K562 (cell line): ENCODE results near the gene SPACA9. TPM values are rescaled to one million over a fixed set of nuclear protein-coding genes. Genes with fewer than 3 reads are reported as not detected.

ENCODE experiments used
- ATAC-seq: fragments of 200-7000 bp; cut with Tn5 transposase; 3 replicates; pipeline ENCODE4 v1.9.1; 2020; ENCODE audit warnings: moderate library complexity
- BruUV-seq: library from RNA; stranded (reverse); fragments of 400-500 nt; replicated peaks from 2 replicates; lab custom pipeline; 2021; lab: Mats Ljungman, UMichigan
- CTCF ChIA-PET: fragments of 300-600 bp; formaldehyde crosslinking; extraction: SDS; loops from one replicate; lab custom pipeline; 2021; ENCODE audit warnings: low intra/inter-chr PET ratio; lab: Yijun Ruan, JAX
- POLR2A ChIA-PET: fragments of 300-600, 350-650 bp; sonication (Branson Sonifier 250); formaldehyde crosslinking; extraction: SDS; loops from one replicate; lab custom pipeline; 2021; ENCODE audit warnings: antibody characterized with exemption, inconsistent platforms; lab: Yijun Ruan, JAX
- DNase-seq, 4 experiments: peaks; one replicate each; pipeline versions ENCODE4 v3.0.0 to v3.0.0-alpha.2; 2011 to 2018; ENCODE audit warnings: low spot score in 3 of 4, mixed read lengths in 3 of 4; ENCODE audit errors: extremely low read depth in 1 of 4
- FAIRE-seq: peaks from 2 replicates; lab custom pipeline; 2011; peaks lifted over from hg19 to GRCh38; lab: Jason Lieb, UNC
- H2AFZ ChIP-seq: 2 replicates; pipeline ENCODE4 v1.6.0; 2011; ENCODE audit warnings: low read depth, low read length, control low read depth, inconsistent platforms
- H3K27ac ChIP-seq: fragments of 200-600 bp; 3 replicates; pipeline ENCODE4 v1.8.0; 2011; ENCODE audit warnings: low read depth, mild to moderate bottlenecking, control low read depth, inconsistent platforms, low read length, moderate library complexity, mixed read lengths; ENCODE audit errors: extremely low read depth
- H3K27me3 ChIP-seq, 2 experiments: fragments of 300-600 bp in 1 of 2; 2 replicates in 1 of 2; 3 replicates in 1 of 2; pipeline versions ENCODE4 v1.6.0 to v1.8.0; 2011; ENCODE audit warnings: inconsistent platforms in 2 of 2, low read length in 2 of 2, mild to moderate bottlenecking in 1 of 2, mixed read lengths in 1 of 2, moderate library complexity in 1 of 2; ENCODE audit not compliant: control insufficient read depth in 2 of 2, insufficient read depth in 2 of 2
- H3K36me3 ChIP-seq: fragments of 300-600 bp; 3 replicates; pipeline ENCODE4 v1.8.0; 2011; ENCODE audit warnings: mild to moderate bottlenecking, low read length, inconsistent platforms; ENCODE audit not compliant: control insufficient read depth, insufficient read depth
- H3K4me1 ChIP-seq, 2 experiments: fragments of 200-600 bp in 1 of 2; replicated peaks in 1 of 2; 2 replicates in 1 of 2; 3 replicates in 1 of 2; pipeline versions ENCODE4 v1.5.1 to v1.8.0; 2011; ENCODE audit warnings: inconsistent platforms in 2 of 2, low read length in 2 of 2, mild to moderate bottlenecking in 1 of 2, mixed read lengths in 1 of 2, moderate library complexity in 1 of 2; ENCODE audit not compliant: control insufficient read depth in 2 of 2, insufficient read depth in 2 of 2
- H3K4me2 ChIP-seq: 2 replicates; pipeline ENCODE4 v1.6.1; 2011; ENCODE audit warnings: low read length, control low read depth, inconsistent platforms, mixed read lengths; ENCODE audit not compliant: insufficient read depth
- H3K4me3 ChIP-seq: fragments of 200-600 bp; sonication (generic), shearing (Covaris generic); 2 replicates; pipeline ENCODE4 v1.5.1; 2016; ENCODE audit warnings: control low read depth, inconsistent platforms
- H3K79me2 ChIP-seq: fragments of 200-600 bp; 3 replicates; pipeline ENCODE4 v1.8.0; 2011; ENCODE audit warnings: low read length, inconsistent platforms; ENCODE audit not compliant: control insufficient read depth, insufficient read depth
- H3K9ac ChIP-seq, 2 experiments: 2 replicates each; pipeline versions ENCODE4 v1.6.0 to v1.6.1; 2011; ENCODE audit warnings: low read depth in 2 of 2, low read length in 2 of 2, control low read depth in 1 of 2, inconsistent platforms in 1 of 2, mild to moderate bottlenecking in 1 of 2, mixed read lengths in 1 of 2; ENCODE audit not compliant: insufficient read depth in 1 of 2
- H3K9me1 ChIP-seq: one replicate; pipeline ENCODE4 v1.6.0; 2011; ENCODE audit warnings: inconsistent platforms, mild to moderate bottlenecking, low read length, moderate library complexity; ENCODE audit not compliant: control insufficient read depth, insufficient read depth
- H3K9me3 ChIP-seq: replicated peaks from 2 replicates; pipeline ENCODE4 v1.5.1; 2011; ENCODE audit warnings: low read depth, low read length, inconsistent platforms; ENCODE audit not compliant: control insufficient read depth, insufficient read depth
- H4K20me1 ChIP-seq: replicated peaks from 2 replicates; pipeline ENCODE4 v1.6.1; 2011; ENCODE audit warnings: low read length, inconsistent platforms, mixed read lengths; ENCODE audit not compliant: control insufficient read depth, insufficient read depth
- ARID4B ChIP-seq: sonication (generic); formaldehyde crosslinking; IDR thresholded peaks from 2 replicates; pipeline ENCODE4 v1.8.0; 2022; ENCODE audit warnings: mild to moderate bottlenecking, missing genetic modification reagents
- DPF2 ChIP-seq: fragments of 450-650 bp; IDR thresholded peaks from 2 replicates; pipeline ENCODE4 v1.6.1; 2016
- ID3 ChIP-seq, 2 experiments: fragments of 250-450 bp in 1 of 2; fragments of 450-650 bp in 1 of 2; sonication (Bioruptor Pico) in 1 of 2; IDR thresholded peaks; 2 replicates each; pipeline versions ENCODE4 v1.6.1 to v1.8.0; 2016 to 2021; ENCODE audit warnings: mild to moderate bottlenecking in 2 of 2, moderate library complexity in 2 of 2, missing compliant biosample characterization in 1 of 2, missing genetic modification characterization in 1 of 2
- MXD1 ChIP-seq: fragments of 250-450 bp; sonication (Bioruptor Pico); IDR thresholded peaks from 2 replicates; pipeline ENCODE4 v1.8.0; 2021; ENCODE audit warnings: borderline replicate concordance, mild to moderate bottlenecking, moderate library complexity; ENCODE audit not compliant: poor library complexity, severe bottlenecking
- POLR2H ChIP-seq: IDR thresholded peaks from 2 replicates; pipeline ENCODE4 v1.6.1; 2016; ENCODE audit warnings: missing genetic modification characterization, low read depth, mild to moderate bottlenecking, control low read depth, missing compliant biosample characterization, moderate library complexity
- RREB1 ChIP-seq: fragments of 250-450 bp; sonication (Bioruptor Pico); IDR thresholded peaks from 2 replicates; pipeline ENCODE4 v1.4.0; 2020
- ZBTB17 ChIP-seq: fragments of 450-650 bp; formaldehyde crosslinking; IDR thresholded peaks from 2 replicates; pipeline ENCODE4 v1.4.0; 2020; ENCODE audit warnings: mild to moderate bottlenecking
- ZFPM2 ChIP-seq: fragments of 250-450 bp; sonication (Bioruptor Pico); IDR thresholded peaks from 2 replicates; pipeline ENCODE4 v1.5.1; 2022; ENCODE audit warnings: mild to moderate bottlenecking
- WGBS: fragments of 100-300 bp; shearing (Covaris generic); methylation state at CpG from one replicate; pipeline ENCODE4 v1.1.6; 2016; ENCODE audit warnings: low coverage, mixed read lengths; ENCODE audit not compliant: insufficient coverage; ENCODE audit errors: missing lambda C conversion rate; 5-methylcytosine and 5-hydroxymethylcytosine counted together
- in situ Hi-C: fragments of 300-500 bp; cut with MboI; formaldehyde crosslinking; loops from 4 replicates; pipeline ENCODE4 v1.15.0; 2018; ENCODE audit warnings: inconsistent platforms, mixed read lengths
- intact Hi-C: fragments of 100-400 bp; cut with micrococcal nuclease; formaldehyde crosslinking; loops from 2 replicates; pipeline ENCODE4 v1.14.2; 2022
- polyA plus RNA-seq, 8 experiments: library from polyadenylated mRNA; depleted of rRNA in 4 of 8; stranded (reverse) in 5 of 8; unstranded in 3 of 8; fragments of >200 nt; fragmentation: Nextera tagmentation in 2 of 8; fragmentation: Illumina TruSeq in 1 of 8; extraction: Ambion mirVana in 2 of 8; extraction: Trizol in 1 of 8; gene quantifications; 2 replicates each; pipeline versions ENCODE4 v1.2.1 to v1.2.3, GENCODE V29; 2011 to 2014; ENCODE audit warnings: inconsistent platforms in 1 of 8, missing spikeins in 1 of 8
- total RNA-seq, 7 experiments: library from RNA; depleted of rRNA in 6 of 7; stranded (reverse); fragments of >200 nt in 6 of 7; fragmentation: Illumina TruSeq in 2 of 7; extraction: Trizol in 2 of 7; gene quantifications; 2 replicates each; pipeline versions ENCODE4 v1.2.1 to v1.2.3, GENCODE V29; 2011 to 2021; ENCODE audit warnings: low replicate concordance in 1 of 7

Gene SPACA9
- total and polyA plus RNA-seq, 9 of the 15 experiments (the other 6 are each of a cell fraction or from before 2014, with no cell fraction given), result 0.06 to 0.51 (median 0.36) TPM

- Histone ChIP-seq H4K20me1 (no peaks in the 10 kb centered on the region), H2AFZ (no peak overlapping the region), H3K36me3 (peaks cover 54% of the 10 kb centered on the region), H3K27me3 (no peaks in the 10 kb centered on the region), H3K9ac (no peak overlapping the region), H3K4me2 (no peak overlapping the region), H3K9me3 (no peaks in the 10 kb centered on the region), H3K4me1 (no peaks in the 10 kb centered on the region), H3K4me3 (no peak overlapping the region), H3K27ac (no peak overlapping the region), H3K9me1 (no peaks in the 10 kb centered on the region), H3K79me2 (no peaks in the 10 kb centered on the region)
- DNase-seq (no peak), FAIRE-seq (no peak), ATAC-seq (no peak)
- BruUV-seq, result no TSS peak
- in situ Hi-C loops (no loop called here), intact Hi-C loops (no loop called here)
- ChIA-PET POLR2A (no interaction called here), CTCF (no interaction called here)
- WGBS, result 79% methylated on average over 4 of the region's 4 CpGs
- TF ChIP-seq DPF2, result no peak
- TF ChIP-seq ID3 (CRISPR knock-in tag; IDR thresholded peaks at IDR 0.05), result no peak
- TF ChIP-seq ID3 (tag; IDR thresholded peaks at IDR 0.05), result no peak
- TF ChIP-seq ARID4B (CRISPR knock-in tag), result no peak
- TF ChIP-seq MXD1, result no peak
- no peak for TF ChIP-seq ZFPM2 (CRISPR knock-in tag)
- TF ChIP-seq RREB1 (CRISPR knock-in tag), result no peak
- TF ChIP-seq POLR2H (tag), result no peak
- TF ChIP-seq ZBTB17 (CRISPR knock-in tag), result no peak
These were observed 33.4 kb downstream of the SPACA9 start for GRCh38 chr9:132912131-132912530.
